NCI-H1436 treated with DMSO at 0.1 percent for 48 hours (cell line): Measurements from ENCODE around the gene OGDH.

Experiments
- DNase-seq: peaks from one replicate; lab custom pipeline; 2025; lab: John Stamatoyannopoulos, UW

Gene OGDH

GRCh38 chr7:44738876-44739665, 132.6 kb downstream of the OGDH start:
- DNase-seq, result no peak

GRCh38 chr7:44740055-44740454, 133.6 kb downstream of the OGDH start:
- DNase-seq, result no peak

GRCh38 chr7:44743750-44744149, 137.3 kb downstream of the OGDH start:
- no peak for DNase-seq

- peak; percentile 5 for DNase-seq
These were observed 141.9 kb downstream of the OGDH start, which contains the start of gene ZMIZ2 for GRCh38 chr7:44748045-44748947. TSS of gene ZMIZ2 (plus strand) at chr7:44748847. CDS start at chr7:44756250, 7,403 bp downstream.

- DNase-seq, result no peak
These were observed 142.7 kb downstream of the OGDH start for GRCh38 chr7:44748948-44749731.

GRCh38 chr7:44749992-44750391, 143.6 kb downstream of the OGDH start:
- no peak for DNase-seq

GRCh38 chr7:44750424-44750823, 144.0 kb downstream of the OGDH start:
- DNase-seq, result no peak

GRCh38 chr7:44750921-44751571, 144.6 kb downstream of the OGDH start:
- DNase-seq, result no peak

- no peak for DNase-seq
These were observed 146.4 kb downstream of the OGDH start for GRCh38 chr7:44752822-44753221.

GRCh38 chr7:44754802-44755697, 148.6 kb downstream of the OGDH start:
- no peak for DNase-seq

- DNase-seq, result no peak
These were observed 149.5 kb downstream of the OGDH start for GRCh38 chr7:44755698-44756627.

- DNase-seq, result no peak
These were observed 150.5 kb downstream of the OGDH start for GRCh38 chr7:44756904-44757303.

- no peak for DNase-seq
These were observed 150.9 kb downstream of the OGDH start for GRCh38 chr7:44757311-44757710.

- DNase-seq, result no peak
These were observed 151.3 kb downstream of the OGDH start for GRCh38 chr7:44757739-44758138.
